Naive thymus-derived CD8-positive, alpha-beta T cell (primary cell): ENCODE measurements around the gene LIX1L. TPM values are rescaled to one million over a fixed set of nuclear protein-coding genes. Genes with fewer than 3 reads are reported as not detected.

ENCODE experiments used
- ATAC-seq, 2 donors: fragments of 150-1000 bp; cut with Tn5 transposase in 1 of 2; sonication (Bioruptor Pico), chemical (Tn5 transposase) in 1 of 2; 1 replicate in 1 of 2; 2 replicates in 1 of 2; pipeline ENCODE4 v1.10.0; 2021; ENCODE audit warnings: mild to moderate bottlenecking in 2 of 2, moderate library complexity in 2 of 2
- POLR2A ChIA-PET: fragments of 350-600 bp; sonication (Branson Sonifier 250); formaldehyde crosslinking; loops from one replicate; lab custom pipeline; 2021; ENCODE audit warnings: antibody characterized with exemption; lab: Charles Lee
- DNase-seq, 10 donors: peaks; one replicate each; pipeline versions ENCODE4 v3.0.0 to v3.0.0-alpha.2; 2020 to 2022
- H3K27ac Mint-ChIP-seq, 10 donors: one replicate each; pipeline ENCODE4 v1.8.0; 2020 to 2022; ENCODE audit warnings: mild to moderate bottlenecking in 10 of 10, mixed read lengths in 10 of 10, moderate library complexity in 4 of 10, inconsistent platforms in 1 of 10
- H3K27me3 Mint-ChIP-seq, 5 donors: one replicate each; pipeline ENCODE4 v1.8.0; 2021 to 2022; ENCODE audit warnings: mixed read lengths in 5 of 5
- H3K36me3 Mint-ChIP-seq, 3 donors: one replicate each; pipeline ENCODE4 v1.8.0; 2020 to 2022; ENCODE audit warnings: mixed read lengths in 3 of 3, mild to moderate bottlenecking in 2 of 3, inconsistent platforms in 1 of 3
- H3K4me1 Mint-ChIP-seq, 4 donors: one replicate each; pipeline ENCODE4 v1.8.0; 2021 to 2022; ENCODE audit warnings: mixed read lengths in 4 of 4
- H3K4me3 Mint-ChIP-seq, 10 donors: one replicate each; pipeline ENCODE4 v1.8.0; 2020 to 2022; ENCODE audit warnings: mild to moderate bottlenecking in 10 of 10, mixed read lengths in 10 of 10, moderate library complexity in 6 of 10, inconsistent platforms in 1 of 10
- H3K9me3 Mint-ChIP-seq, 9 donors: one replicate each; pipeline ENCODE4 v1.8.0; 2020 to 2022; ENCODE audit warnings: mixed read lengths in 9 of 9, mild to moderate bottlenecking in 3 of 9, inconsistent platforms in 1 of 9, moderate library complexity in 1 of 9
- polyA plus RNA-seq, 3 donors: library from polyadenylated mRNA; unstranded; fragments of 300-500 nt; fragmentation: Illumina TruSeq; gene quantifications; one replicate each; pipeline ENCODE4 v1.2.3, GENCODE V29; 2021
- total RNA-seq, 8 experiments: library from RNA in 2 of 8; stranded (reverse) in 2 of 8; gene quantifications; one replicate each; pipeline ENCODE4 v1.2.3 and lab custom pipeline; 2021 to 2026

The LIX1L gene
- total and polyA plus RNA-seq, 5 experiments from 2014 or later = 26.3 to 59.4 (median 31.7) TPM

- Mint-ChIP-seq H3K9me3 (no peaks in the 10 kb centered on the region), H3K4me3 (peak overlapping the region in 1 of 10 donors; percentile 11), H3K4me1 (peaks cover 8 to 37% (median 28%) of the 10 kb centered on the region in 4 donors), H3K27ac (no peak overlapping the region), H3K27me3 (no peaks in the 10 kb centered on the region), H3K36me3 (peaks cover 0 to 18% (median 2%) of the 10 kb centered on the region in 3 donors)
- POLR2A ChIA-PET = interaction anchor here (0.6 to 30.6 kb wide), 10 partner anchors 9 to 118 kb away, joined by 3 to 1573 read pairs (median 5); partner anchors contain the start of genes ANKRD34A, LIX1L, PIAS3 and POLR3GL
- DNase-seq = no peak
- no peak for ATAC-seq
Measured at GRCh38 chr1:145977016-145977415, 19.2 kb upstream of the LIX1L start.

- H3K4me3 Mint-ChIP-seq = no peak overlapping the region
- DNase-seq (no peak), ATAC-seq (no peak)
- POLR2A ChIA-PET = interaction anchor here (25.2 to 30.6 kb wide), 2 partner anchors 14 to 25 kb away, joined by 462 to 1573 read pairs; partner anchors contain the start of genes ANKRD34A, LIX1L, POLR3GL and TXNIP
- H3K36me3 Mint-ChIP-seq = peaks cover 0 to 21% (median 2%) of the 10 kb centered on the region in 3 donors
- no peaks in the 10 kb centered on the region for H3K9me3 Mint-ChIP-seq
- peaks cover 11 to 35% (median 24%) of the 10 kb centered on the region in 4 donors for H3K4me1 Mint-ChIP-seq
- H3K27ac Mint-ChIP-seq = peak overlapping the region in 8 of 10 donors; percentile 20 to 85 (median 64)
- H3K27me3 Mint-ChIP-seq = no peaks in the 10 kb centered on the region
Measured at GRCh38 chr1:145975216-145975615, 17.4 kb upstream of the LIX1L start.

GRCh38 chr1:145974721-145975120 lies 16.9 kb upstream of the LIX1L start:
- DNase-seq = no peak
- Mint-ChIP-seq H3K27ac (peak overlapping the region in 7 of 10 donors; percentile 3 to 87 (median 54)), H3K4me1 (peaks cover 11 to 37% (median 26%) of the 10 kb centered on the region in 4 donors), H3K9me3 (no peaks in the 10 kb centered on the region), H3K4me3 (no peak overlapping the region), H3K36me3 (peaks cover 0 to 23% (median 2%) of the 10 kb centered on the region in 3 donors), H3K27me3 (no peaks in the 10 kb centered on the region)
- POLR2A ChIA-PET = interaction anchor here (25.2 to 30.6 kb wide), 2 partner anchors 13 to 26 kb away, joined by 462 to 1573 read pairs; partner anchors contain the start of genes ANKRD34A, LIX1L, POLR3GL and TXNIP
- no peak for ATAC-seq

DNA sequence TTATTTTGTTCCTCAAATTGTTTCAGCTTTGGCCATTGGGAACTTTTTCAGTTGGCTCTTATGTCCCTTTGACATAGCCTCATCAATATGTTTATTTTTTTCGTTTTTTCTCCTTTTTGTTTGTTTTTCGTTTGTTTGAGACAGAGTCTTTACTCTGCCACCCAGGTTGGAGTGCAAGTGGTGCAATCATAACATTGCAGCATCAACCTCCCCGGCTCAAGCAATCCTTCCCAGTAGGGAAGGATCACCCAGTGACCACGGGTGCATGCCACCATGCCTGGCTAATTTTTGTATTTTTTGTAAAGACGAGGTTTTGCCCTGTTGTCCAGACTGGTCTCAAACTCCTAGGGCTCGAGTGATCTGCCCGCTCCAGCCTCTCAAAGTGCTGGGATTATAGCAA lies 14.8 kb upstream of the LIX1L start:
- no peak for ATAC-seq
- Mint-ChIP-seq H3K27ac (peak overlapping the region in 4 of 10 donors; percentile 22 to 56 (median 56)), H3K27me3 (no peaks in the 10 kb centered on the region), H3K36me3 (peaks cover 2 to 27% (median 7%) of the 10 kb centered on the region in 3 donors), H3K4me1 (peaks cover 19 to 40% (median 31%) of the 10 kb centered on the region in 4 donors), H3K9me3 (peaks cover 0 to 2% (median 0%) of the 10 kb centered on the region in 9 donors), H3K4me3 (no peak overlapping the region)
- no peak for DNase-seq
- POLR2A ChIA-PET = interaction anchor here (1.2 to 1.5 kb wide), 2 partner anchors 10 to 45 kb away, joined by 5 to 6 read pairs; partner anchors contain the start of gene RBM8A

- no peak for DNase-seq
- ATAC-seq = no peak
- Mint-ChIP-seq H3K4me3 (peak overlapping the region in 5 of 10 donors; percentile 11 to 58 (median 33)), H3K27ac (peak overlapping the region in 2 of 10 donors; percentile 22 to 61), H3K36me3 (peaks cover 4 to 15% (median 13%) of the 10 kb centered on the region in 3 donors), H3K27me3 (no peaks in the 10 kb centered on the region), H3K9me3 (peaks cover 0 to 5% (median 0%) of the 10 kb centered on the region in 9 donors), H3K4me1 (peaks cover 24 to 55% (median 53%) of the 10 kb centered on the region in 4 donors)
- POLR2A ChIA-PET = interaction anchor here (0.6 to 17.9 kb wide), 4 partner anchors 10 to 44 kb away, joined by 3 to 462 read pairs (median 150); partner anchors contain the start of genes LIX1L, RBM8A and TXNIP
Measured at GRCh38 chr1:145967288-145967687, 9.5 kb upstream of the LIX1L start.

DNA sequence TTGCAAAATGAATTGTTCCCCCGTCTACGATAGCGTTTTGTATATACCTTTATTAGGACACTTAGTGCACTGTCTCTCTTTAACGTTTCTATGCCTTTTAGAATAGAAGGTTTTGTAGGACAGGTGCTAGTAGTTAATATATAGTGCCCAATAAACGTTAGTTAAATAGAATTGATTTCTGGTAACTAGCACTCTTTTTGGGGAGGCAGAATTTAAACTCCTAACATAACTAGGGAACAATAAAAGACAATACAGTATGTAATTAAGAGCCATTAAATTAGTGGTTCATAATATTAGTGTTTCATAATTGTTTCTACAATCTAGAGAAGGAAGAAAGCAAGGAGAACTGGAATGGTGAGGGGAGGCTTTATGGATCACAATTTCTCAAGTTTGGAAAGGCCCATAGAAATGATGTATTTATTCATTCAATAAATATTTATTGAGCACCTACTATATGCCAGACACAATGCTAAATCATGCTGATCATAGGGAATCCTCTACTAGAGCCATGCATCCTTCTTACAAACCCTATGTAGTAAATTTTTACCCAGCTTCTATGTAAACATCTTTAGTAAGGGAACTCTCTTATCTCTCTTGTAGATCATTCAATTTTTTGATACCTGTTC lies 7.4 kb upstream of the LIX1L start:
- no peak for ATAC-seq
- peaks cover 4 to 13% (median 12%) of the 10 kb centered on the region in 3 donors for H3K36me3 Mint-ChIP-seq
- peaks cover 0 to 5% (median 0%) of the 10 kb centered on the region in 9 donors for H3K9me3 Mint-ChIP-seq
- POLR2A ChIA-PET = interaction anchor here (0.7 to 17.9 kb wide), 11 partner anchors 8 to 141 kb away, joined by 3 to 462 read pairs (median 13); partner anchors contain the start of genes PEX11B, PIAS3, POLR3C and RBM8A
- peak overlapping the region; percentile 88 to 99 (median 92) for H3K4me3 Mint-ChIP-seq
- no peaks in the 10 kb centered on the region for H3K27me3 Mint-ChIP-seq
- DNase-seq = no peak
- peak overlapping the region; percentile 86 to 99 (median 98) for H3K27ac Mint-ChIP-seq
- peaks cover 36 to 66% (median 57%) of the 10 kb centered on the region in 4 donors for H3K4me1 Mint-ChIP-seq

DNA sequence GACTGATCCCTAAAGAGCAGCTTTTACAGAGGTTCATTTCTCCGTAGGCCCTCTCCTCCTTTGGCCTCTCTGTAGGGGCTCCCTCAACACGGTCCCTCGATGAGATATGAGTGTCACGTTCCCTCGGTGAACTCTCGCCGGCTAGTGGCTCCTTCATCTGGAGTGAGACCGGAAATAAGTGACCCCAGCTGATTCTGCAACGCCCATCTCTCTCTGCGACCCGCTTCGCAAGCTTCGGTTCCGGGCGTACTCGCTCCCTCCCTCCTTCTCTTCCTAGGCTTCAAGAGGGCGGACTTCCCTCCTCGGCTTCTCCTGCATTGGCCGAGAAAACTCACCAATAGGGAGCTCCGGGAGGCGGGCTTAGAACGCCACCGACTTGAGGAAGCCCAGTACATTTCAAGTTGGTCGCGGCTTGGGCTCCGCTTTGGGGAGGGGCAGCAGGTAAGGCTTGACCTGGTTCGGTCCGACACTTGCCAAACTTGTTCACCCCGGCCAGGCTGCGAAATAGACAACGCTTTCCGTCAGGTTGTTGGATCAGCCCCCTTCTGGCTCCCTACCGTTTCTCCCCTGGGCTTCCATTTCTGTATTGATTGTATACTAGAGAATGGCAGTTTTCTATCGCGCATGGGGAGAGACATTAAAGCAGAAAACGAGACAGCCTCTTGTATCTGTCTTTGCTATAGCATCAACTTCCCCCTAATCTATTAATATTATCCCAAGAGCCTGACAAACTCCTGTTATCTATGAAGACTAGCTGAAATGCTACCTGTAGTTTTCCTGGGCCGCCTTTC lies 6.7 kb upstream of the LIX1L start, which contains the start of the genes ANKRD34A and POLR3GL:
Gene ANKRD34A (minus strand): TSS at position 248 of the 791 bp plus-strand sequence. CDS start 2,816 bp downstream, outside the sequence.
Gene POLR3GL (plus strand): TSS at position 363 of the 791 bp plus-strand sequence. CDS start 10,176 bp downstream, outside the sequence.
- Mint-ChIP-seq H3K4me3 (peak within 1 kb of the TSS; percentile 88 to 99 (median 92)), H3K4me1 (peaks cover 36 to 66% (median 64%) of the 10 kb centered on the region in 4 donors)

GRCh38 chr1:145963265-145964019 lies 5.6 kb upstream of the LIX1L start:
- H3K27me3 Mint-ChIP-seq = no peaks in the 10 kb centered on the region
- H3K4me3 Mint-ChIP-seq = peak overlapping the region; percentile 88 to 99 (median 92)
- no peak for ATAC-seq
- POLR2A ChIA-PET = interaction anchor here (0.7 to 17.9 kb wide), 19 partner anchors 10 to 139 kb away, joined by 3 to 462 read pairs (median 7); partner anchors contain the start of genes PEX11B, PIAS3, POLR3C and RBM8A
- H3K27ac Mint-ChIP-seq = peak overlapping the region; percentile 86 to 99 (median 98)
- no peak for DNase-seq
- H3K4me1 Mint-ChIP-seq = peaks cover 42 to 76% (median 72%) of the 10 kb centered on the region in 4 donors
- peaks cover 4 to 13% (median 7%) of the 10 kb centered on the region in 3 donors for H3K36me3 Mint-ChIP-seq
- H3K9me3 Mint-ChIP-seq = peaks cover 0 to 5% (median 0%) of the 10 kb centered on the region in 9 donors

More for the DNA sequence above, 6.7 kb upstream of the LIX1L start, which contains the start of the genes ANKRD34A and POLR3GL:
- Mint-ChIP-seq H3K27ac (peak within 1 kb of the TSS; percentile 86 to 99 (median 98)), H3K9me3 (peaks cover 0 to 5% (median 0%) of the 10 kb centered on the region in 9 donors), H3K36me3 (peaks cover 4 to 13% (median 9%) of the 10 kb centered on the region in 3 donors), H3K27me3 (no peaks in the 10 kb centered on the region)
- POLR2A ChIA-PET = interaction anchor here (0.6 to 17.9 kb wide), 20 partner anchors 9 to 140 kb away, joined by 3 to 462 read pairs (median 6); partner anchors contain the start of genes PEX11B, PIAS3, POLR3C and RBM8A
- ATAC-seq = peak; percentile 84 to 87
- DNase-seq = peak; percentile 75 to 95 (median 89)

DNA sequence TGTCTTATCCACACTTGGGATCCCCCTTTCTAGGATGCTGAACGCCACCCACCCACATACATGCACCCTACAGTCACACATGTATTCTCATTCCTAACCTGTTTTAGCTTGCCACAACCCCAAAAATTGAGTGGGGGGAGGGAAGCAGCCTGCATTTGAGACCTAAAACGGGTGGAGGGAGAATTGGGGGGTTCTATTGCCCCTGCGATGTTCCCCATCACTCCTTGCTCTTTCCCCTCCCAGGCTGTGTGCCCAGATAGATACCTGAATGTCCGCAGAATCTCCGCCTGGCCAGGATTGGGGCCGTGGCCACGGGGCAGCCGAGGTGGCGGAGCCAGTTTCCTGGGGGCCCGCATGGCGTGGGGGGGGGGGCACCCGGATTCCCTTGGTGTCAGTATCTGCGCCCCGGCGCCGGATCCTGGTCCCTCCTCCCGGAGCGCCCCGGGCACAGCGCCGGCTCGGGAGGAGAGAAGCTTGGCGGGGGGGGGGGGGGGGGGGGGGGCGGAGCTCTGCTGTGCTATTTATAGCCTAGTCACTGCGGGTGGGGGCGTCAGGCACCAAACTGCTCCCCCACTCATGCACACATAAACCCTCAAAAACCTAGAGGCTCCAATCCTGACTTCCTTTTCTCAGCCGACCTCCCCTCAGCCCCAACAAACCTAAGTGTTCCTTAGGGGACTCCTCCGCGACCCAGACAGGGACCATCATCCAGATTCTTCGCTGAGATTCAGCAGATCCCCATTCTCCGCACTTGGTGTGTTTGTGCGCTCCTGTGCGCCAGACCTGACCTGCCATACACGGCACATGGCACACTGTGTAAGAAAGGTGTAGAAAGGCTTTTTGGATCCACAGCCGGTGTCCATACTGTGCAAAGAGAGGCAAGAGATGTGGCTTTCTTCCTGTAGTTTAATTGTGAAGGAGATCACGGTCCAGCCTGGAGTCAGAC lies 4.6 kb upstream of the LIX1L start:
- ATAC-seq (no peak), DNase-seq (peak in 7 of 10 donors; percentile 24 to 72 (median 36))
- Mint-ChIP-seq H3K36me3 (peaks cover under 1 to 7% (median 4%) of the 10 kb centered on the region in 3 donors), H3K4me3 (peak overlapping the region; percentile 88 to 99 (median 96)), H3K27ac (peak overlapping the region; percentile 56 to 99 (median 98)), H3K4me1 (peaks cover 43 to 75% (median 69%) of the 10 kb centered on the region in 4 donors), H3K27me3 (no peaks in the 10 kb centered on the region), H3K9me3 (peaks cover 0 to 2% (median 0%) of the 10 kb centered on the region in 9 donors)
- POLR2A ChIA-PET = interaction anchor here (0.6 to 17.9 kb wide), 11 partner anchors 11 to 103 kb away, joined by 3 to 462 read pairs (median 6); partner anchors contain the start of genes PEX11B, PIAS3, RBM8A and TXNIP
